ENCODE data around the gene VGLL4.

DNA sequence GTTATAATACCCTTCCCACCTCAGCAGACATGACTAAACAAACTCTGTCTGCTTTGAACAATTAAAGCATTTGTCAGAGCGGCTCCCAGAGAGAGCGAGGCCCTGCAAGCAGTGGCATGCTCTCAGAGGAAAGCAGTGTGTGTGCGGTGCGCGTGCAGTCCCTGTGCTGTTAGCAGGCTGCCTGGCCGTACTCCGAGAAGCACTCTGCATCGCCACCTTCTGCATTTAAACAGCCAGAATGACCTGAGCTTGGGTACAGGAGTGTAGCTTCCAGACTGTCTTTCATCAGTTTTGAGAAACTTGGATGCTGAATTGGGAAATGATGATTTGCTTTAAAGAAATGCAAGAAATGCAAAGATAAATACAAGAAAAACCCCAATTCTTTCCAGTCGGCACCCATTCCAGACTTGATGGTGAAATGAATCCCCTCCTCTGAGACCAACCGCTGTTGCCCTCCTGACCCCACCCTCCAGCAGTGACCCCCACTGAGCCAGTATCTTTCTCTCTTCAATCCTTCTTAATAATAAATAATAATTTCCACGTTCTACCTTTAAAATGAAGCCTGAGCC lies 113.5 kb downstream of the VGLL4 start:
- TF ChIP-seq, protein P1, sequence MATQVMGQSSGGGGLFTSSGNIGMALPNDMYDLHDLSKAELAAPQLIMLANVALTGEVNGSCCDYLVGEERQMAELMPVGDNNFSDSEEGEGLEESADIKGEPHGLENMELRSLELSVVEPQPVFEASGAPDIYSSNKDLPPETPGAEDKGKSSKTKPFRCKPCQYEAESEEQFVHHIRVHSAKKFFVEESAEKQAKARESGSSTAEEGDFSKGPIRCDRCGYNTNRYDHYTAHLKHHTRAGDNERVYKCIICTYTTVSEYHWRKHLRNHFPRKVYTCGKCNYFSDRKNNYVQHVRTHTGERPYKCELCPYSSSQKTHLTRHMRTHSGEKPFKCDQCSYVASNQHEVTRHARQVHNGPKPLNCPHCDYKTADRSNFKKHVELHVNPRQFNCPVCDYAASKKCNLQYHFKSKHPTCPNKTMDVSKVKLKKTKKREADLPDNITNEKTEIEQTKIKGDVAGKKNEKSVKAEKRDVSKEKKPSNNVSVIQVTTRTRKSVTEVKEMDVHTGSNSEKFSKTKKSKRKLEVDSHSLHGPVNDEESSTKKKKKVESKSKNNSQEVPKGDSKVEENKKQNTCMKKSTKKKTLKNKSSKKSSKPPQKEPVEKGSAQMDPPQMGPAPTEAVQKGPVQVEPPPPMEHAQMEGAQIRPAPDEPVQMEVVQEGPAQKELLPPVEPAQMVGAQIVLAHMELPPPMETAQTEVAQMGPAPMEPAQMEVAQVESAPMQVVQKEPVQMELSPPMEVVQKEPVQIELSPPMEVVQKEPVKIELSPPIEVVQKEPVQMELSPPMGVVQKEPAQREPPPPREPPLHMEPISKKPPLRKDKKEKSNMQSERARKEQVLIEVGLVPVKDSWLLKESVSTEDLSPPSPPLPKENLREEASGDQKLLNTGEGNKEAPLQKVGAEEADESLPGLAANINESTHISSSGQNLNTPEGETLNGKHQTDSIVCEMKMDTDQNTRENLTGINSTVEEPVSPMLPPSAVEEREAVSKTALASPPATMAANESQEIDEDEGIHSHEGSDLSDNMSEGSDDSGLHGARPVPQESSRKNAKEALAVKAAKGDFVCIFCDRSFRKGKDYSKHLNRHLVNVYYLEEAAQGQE (IDR thresholded peaks at IDR 0.05; ENCODE audit: low read depth): no peak
- TF ChIP-seq TEAD4 (IDR thresholded peaks at IDR 0.05): no peak
- TF ChIP-seq TCF12 (IDR thresholded peaks at IDR 0.05; ENCODE audit: low read depth): no peak
- TF ChIP-seq YY1 (IDR thresholded peaks at IDR 0.05; ENCODE audit: low read depth): no peak
- TF ChIP-seq, protein P2, sequence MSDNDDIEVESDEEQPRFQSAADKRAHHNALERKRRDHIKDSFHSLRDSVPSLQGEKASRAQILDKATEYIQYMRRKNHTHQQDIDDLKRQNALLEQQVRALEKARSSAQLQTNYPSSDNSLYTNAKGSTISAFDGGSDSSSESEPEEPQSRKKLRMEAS (IDR thresholded peaks at IDR 0.05): no peak
- TF ChIP-seq CREB1 (IDR thresholded peaks at IDR 0.05; ENCODE audit: low read depth): no peak
- TF ChIP-seq CEBPB (IDR thresholded peaks at IDR 0.05): no peak
- no peak for TF ChIP-seq TAF1 (IDR thresholded peaks at IDR 0.05; ENCODE audit: low read depth)

All from Ishikawa (cell line).